B cell (primary cell): ENCODE data around the gene S100A3. TPM values are rescaled to one million over a fixed set of nuclear protein-coding genes. Genes with fewer than 3 reads are reported as not detected.

Experiments
- ATAC-seq: fragments of 200-7000 bp; cut with Tn5 transposase; one replicate; pipeline ENCODE4 v1.10.0; 2021; ENCODE audit warnings: low read depth, mild to moderate bottlenecking, moderate number of reproducible peaks, moderate library complexity
- CTCF ChIA-PET: fragments of 350-600 bp; sonication (Branson Sonifier 250); formaldehyde crosslinking; loops from one replicate; lab custom pipeline; 2021; ENCODE audit warnings: antibody characterized with exemption, inconsistent platforms; lab: Charles Lee
- POLR2A ChIA-PET: fragments of 350-600 bp; sonication (Branson Sonifier 250); formaldehyde crosslinking; loops from one replicate; lab custom pipeline; 2021; ENCODE audit warnings: antibody characterized with exemption; lab: Charles Lee
- DNase-seq: peaks from one replicate; pipeline ENCODE4 v3.0.0; 2013
- H2AFZ ChIP-seq: 2 replicates; pipeline ENCODE4 v1.6.1; 2012; ENCODE audit warnings: mild to moderate bottlenecking, low read depth, low read length; ENCODE audit not compliant: insufficient read depth, poor library complexity, severe bottlenecking
- H3K27ac ChIP-seq, 2 donors: 1 replicate in 1 of 2; 2 replicates in 1 of 2; pipeline ENCODE4 v1.5.1; 2012 to 2013; ENCODE audit warnings: low read length in 2 of 2, mild to moderate bottlenecking in 2 of 2, moderate library complexity in 1 of 2
- H3K27me3 ChIP-seq, 4 experiments: fragments of 200-600 bp in 1 of 4; sonication (generic) in 1 of 4; replicated peaks in 1 of 4; 1 replicate in 2 of 4; 2 replicates in 2 of 4; pipeline versions ENCODE4 v1.6.1 to v1.7.0; 2013 to 2016; ENCODE audit warnings: low read length in 3 of 4, mild to moderate bottlenecking in 2 of 4, mixed read lengths in 1 of 4, moderate library complexity in 1 of 4; ENCODE audit not compliant: insufficient read depth in 4 of 4, control insufficient read depth in 3 of 4; ENCODE audit errors: control extremely low read depth in 1 of 4
- H3K36me3 ChIP-seq, 2 experiments: replicated peaks in 1 of 2; 1 replicate in 1 of 2; 2 replicates in 1 of 2; pipeline versions ENCODE4 v1.6.1 to v1.7.1; 2013; ENCODE audit warnings: low read length in 1 of 2; ENCODE audit not compliant: insufficient read depth in 2 of 2, control insufficient read depth in 1 of 2; ENCODE audit errors: control extremely low read depth in 1 of 2, extremely low read depth in 1 of 2
- H3K4me1 ChIP-seq, 2 donors: fragments of 200-600 bp in 1 of 2; sonication (generic) in 1 of 2; 1 replicate in 1 of 2; 2 replicates in 1 of 2; pipeline versions ENCODE4 v1.5.1 to v1.6.1; 2013 to 2017; ENCODE audit warnings: low read length in 2 of 2; ENCODE audit not compliant: control insufficient read depth in 2 of 2, insufficient read depth in 2 of 2
- H3K4me2 ChIP-seq: replicated peaks from 2 replicates; pipeline ENCODE3; 2012; ENCODE audit warnings: mild to moderate bottlenecking, low read depth, low read length; ENCODE audit not compliant: poor library complexity, severe bottlenecking
- H3K4me3 ChIP-seq, 5 experiments: fragments of 200-600 bp in 1 of 5; sonication (generic) in 1 of 5; 1 replicate in 3 of 5; 2 replicates in 2 of 5; pipeline versions ENCODE4 v1.5.1 to v1.7.0; 2011 to 2016; ENCODE audit warnings: low read length in 4 of 5, mild to moderate bottlenecking in 4 of 5, low read depth in 2 of 5, control low read depth in 1 of 5, moderate library complexity in 1 of 5; ENCODE audit not compliant: insufficient read depth in 1 of 5; ENCODE audit errors: control extremely low read depth in 1 of 5, extremely low read depth in 1 of 5
- H3K79me2 ChIP-seq: fragments of 200-600 bp; sonication (generic); one replicate; pipeline ENCODE4 v1.6.0; 2016; ENCODE audit warnings: low read length; ENCODE audit not compliant: control insufficient read depth, insufficient read depth
- H3K9ac ChIP-seq: fragments of 200-600 bp; sonication (generic); 2 replicates; pipeline ENCODE4 v1.6.1; 2017; ENCODE audit warnings: mild to moderate bottlenecking, low read length, moderate library complexity
- H3K9me3 ChIP-seq, 3 donors: one replicate each; pipeline versions ENCODE4 v1.6.1 to v1.7.1; 2013; ENCODE audit warnings: low read length in 2 of 3; ENCODE audit not compliant: control insufficient read depth in 2 of 3, insufficient read depth in 1 of 3; ENCODE audit errors: control extremely low read depth in 1 of 3
- H4K20me1 ChIP-seq: 2 replicates; pipeline ENCODE4 v1.6.0; 2012; ENCODE audit warnings: mild to moderate bottlenecking, low read length; ENCODE audit not compliant: insufficient read depth, control insufficient read depth, poor library complexity, severe bottlenecking
- H3K27ac Mint-ChIP-seq: one replicate; pipeline ENCODE4 v1.8.0; 2021; ENCODE audit warnings: mixed read lengths
- H3K27me3 Mint-ChIP-seq: one replicate; pipeline ENCODE4 v1.8.0; 2021; ENCODE audit warnings: mixed read lengths
- H3K4me1 Mint-ChIP-seq: one replicate; pipeline ENCODE4 v1.8.0; 2021; ENCODE audit warnings: mixed read lengths
- H3K4me3 Mint-ChIP-seq: one replicate; pipeline ENCODE4 v1.8.0; 2021; ENCODE audit warnings: mixed read lengths
- H3K9me3 Mint-ChIP-seq: one replicate; pipeline ENCODE4 v1.8.0; 2022; ENCODE audit warnings: mixed read lengths; ENCODE audit not compliant: insufficient read depth
- EZH2 ChIP-seq: IDR thresholded peaks from 2 replicates; pipeline ENCODE4 v1.6.1; 2012; ENCODE audit warnings: borderline replicate concordance, low read depth, mild to moderate bottlenecking, moderate library complexity, low read length; ENCODE audit not compliant: insufficient read depth, poor library complexity, severe bottlenecking
- WGBS: methylation state at CpG from one replicate; pipeline ENCODE4 v1.1.5; 2013; ENCODE audit warnings: missing lambda C conversion rate; ENCODE audit not compliant: insufficient coverage; 5-methylcytosine and 5-hydroxymethylcytosine counted together
- intact Hi-C: fragments of 100-400 bp; cut with micrococcal nuclease; formaldehyde crosslinking; loops from one replicate; pipeline ENCODE4 v1.10.0; 2022
- polyA plus RNA-seq: library from polyadenylated mRNA; depleted of rRNA; stranded (reverse); fragments of >200 nt; gene quantifications from 2 replicates; pipeline ENCODE4 v1.2.3, GENCODE V29; 2012
- total RNA-seq, 2 donors: library from RNA; stranded (reverse); fragments of 120-200 nt in 1 of 2; gene quantifications; 1 replicate in 1 of 2; 2 replicates in 1 of 2; pipeline versions ENCODE4 v1.2.3 to v1.2.4, GENCODE V29; 2013 to 2022
- TF ChIP-seq, protein P1 (sequence below): fragments of 200-600 bp; IDR thresholded peaks from one replicate; pipeline ENCODE4 v1.8.0; 2022; ENCODE audit warnings: antibody characterized with exemption, mild to moderate bottlenecking

S100A3 gene
- total and polyA plus RNA-seq, 2 donors (not counting 1 experiment from before 2014, with no cell fraction given): not detected

GRCh38 chr1:153535242-153536011 is 13.6 kb downstream of the S100A3 start, which contains the start of gene S100A6:
TSS of gene S100A6 (minus strand) at chr1:153535991. CDS start at chr1:153535339, 652 bp downstream.
- H3K4me1 ChIP-seq: peaks cover 43 to 53% of the 10 kb centered on the region in 2 donors
- ATAC-seq: peak; percentile 36
- peak within 1 kb of the TSS; percentile 86 for H3K9ac ChIP-seq
- H3K27ac ChIP-seq: peak within 1 kb of the TSS; percentile 83 to 84
- H3K4me1 Mint-ChIP-seq: peaks cover 51% of the 10 kb centered on the region
- TF ChIP-seq, protein P1, sequence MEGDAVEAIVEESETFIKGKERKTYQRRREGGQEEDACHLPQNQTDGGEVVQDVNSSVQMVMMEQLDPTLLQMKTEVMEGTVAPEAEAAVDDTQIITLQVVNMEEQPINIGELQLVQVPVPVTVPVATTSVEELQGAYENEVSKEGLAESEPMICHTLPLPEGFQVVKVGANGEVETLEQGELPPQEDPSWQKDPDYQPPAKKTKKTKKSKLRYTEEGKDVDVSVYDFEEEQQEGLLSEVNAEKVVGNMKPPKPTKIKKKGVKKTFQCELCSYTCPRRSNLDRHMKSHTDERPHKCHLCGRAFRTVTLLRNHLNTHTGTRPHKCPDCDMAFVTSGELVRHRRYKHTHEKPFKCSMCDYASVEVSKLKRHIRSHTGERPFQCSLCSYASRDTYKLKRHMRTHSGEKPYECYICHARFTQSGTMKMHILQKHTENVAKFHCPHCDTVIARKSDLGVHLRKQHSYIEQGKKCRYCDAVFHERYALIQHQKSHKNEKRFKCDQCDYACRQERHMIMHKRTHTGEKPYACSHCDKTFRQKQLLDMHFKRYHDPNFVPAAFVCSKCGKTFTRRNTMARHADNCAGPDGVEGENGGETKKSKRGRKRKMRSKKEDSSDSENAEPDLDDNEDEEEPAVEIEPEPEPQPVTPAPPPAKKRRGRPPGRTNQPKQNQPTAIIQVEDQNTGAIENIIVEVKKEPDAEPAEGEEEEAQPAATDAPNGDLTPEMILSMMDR: no peak
- no peak for TF ChIP-seq EZH2
- H2AFZ ChIP-seq: peak within 1 kb of the TSS; percentile 96
- 18% methylated on average over 17 of the region's 18 CpGs for WGBS
- DNase-seq: peak; percentile 55
- intact Hi-C loops: loop anchor here (1.0 to 10.0 kb wide), 3 partner anchors 10 to 139 kb away; partner anchors contain the start of genes CHTOP, ILF2, NPR1 and S100A4
- H3K4me3 ChIP-seq: peak within 1 kb of the TSS; percentile 75 to 95 (median 85)
- H3K27me3 ChIP-seq: no peaks in the 10 kb centered on the region
- POLR2A ChIA-PET: interaction anchor here (0.7 to 2.8 kb wide), 10 partner anchors 10 to 685 kb away, joined by 3 to 20 read pairs (median 4); partner anchors contain the start of genes INTS3, S100A2 and S100A4
- peak within 1 kb of the TSS; percentile 95 for H3K4me3 Mint-ChIP-seq
- H3K9me3 ChIP-seq: peaks cover 0 to 2% (median 0%) of the 10 kb centered on the region in 3 donors
- CTCF ChIA-PET: interaction anchor here (0.6 to 10.9 kb wide), 12 partner anchors 10 to 99 kb away, joined by 3 to 189 read pairs (median 5); partner anchors contain the start of genes CHTOP, S100A2, S100A3 and S100A4
- H3K36me3 ChIP-seq: peaks cover 0 to 4% of the 10 kb centered on the region in 2 experiments
- peak within 1 kb of the TSS; percentile 96 for H3K4me2 ChIP-seq
- H3K79me2 ChIP-seq: peaks cover 10% of the 10 kb centered on the region
- no peaks in the 10 kb centered on the region for H4K20me1 ChIP-seq
- H3K27me3 Mint-ChIP-seq: no peaks in the 10 kb centered on the region
- H3K27ac Mint-ChIP-seq: peak within 1 kb of the TSS; percentile 96
- no peaks in the 10 kb centered on the region for H3K9me3 Mint-ChIP-seq
